Ectodermal cell (in vitro differentiated cells): ENCODE data around the gene CCDC12.

Experiments used
- H3K27ac ChIP-seq: 2 replicates; pipeline ENCODE4 v1.7.0; 2013; ENCODE audit warnings: mild to moderate bottlenecking, low read depth, low read length; ENCODE audit not compliant: insufficient read depth, poor library complexity, severe bottlenecking
- H3K27me3 ChIP-seq: 2 replicates; pipeline ENCODE4 v1.7.0; 2013; ENCODE audit warnings: mild to moderate bottlenecking, low read length; ENCODE audit not compliant: insufficient read depth, control insufficient read depth, poor library complexity, severe bottlenecking
- H3K36me3 ChIP-seq: one replicate; pipeline ENCODE4 v1.7.0; 2013; ENCODE audit warnings: low read length; ENCODE audit not compliant: control insufficient read depth, insufficient read depth
- H3K4me1 ChIP-seq: one replicate; pipeline ENCODE4 v1.7.0; 2013; ENCODE audit warnings: low read length; ENCODE audit not compliant: control insufficient read depth, insufficient read depth
- H3K4me3 ChIP-seq: 2 replicates; pipeline ENCODE4 v1.7.0; 2013; ENCODE audit warnings: low read depth, low read length, control low read depth; ENCODE audit not compliant: insufficient read depth
- H3K9me3 ChIP-seq: 2 replicates; pipeline ENCODE4 v1.7.0; 2013; ENCODE audit warnings: mild to moderate bottlenecking, low read length, moderate library complexity; ENCODE audit not compliant: control insufficient read depth
- WGBS, 2 experiments: methylation state at CpG; one replicate each; pipeline ENCODE4 v1.1.7; 2013; ENCODE audit warnings: missing lambda C conversion rate in 2 of 2; 5-methylcytosine and 5-hydroxymethylcytosine counted together

CCDC12 gene

GRCh38 chr3:47001731-47002170 lies 25.2 kb upstream of the CCDC12 start:
- Histone ChIP-seq H3K4me3 (no peak overlapping the region), H3K4me1 (no peaks in the 10 kb centered on the region), H3K9me3 (no peaks in the 10 kb centered on the region), H3K27me3 (no peaks in the 10 kb centered on the region), H3K27ac (no peak overlapping the region), H3K36me3 (no peaks in the 10 kb centered on the region)
- WGBS, 2 experiments = 95 to 97% methylated on average over 16 of the region's 16 CpGs

DNA sequence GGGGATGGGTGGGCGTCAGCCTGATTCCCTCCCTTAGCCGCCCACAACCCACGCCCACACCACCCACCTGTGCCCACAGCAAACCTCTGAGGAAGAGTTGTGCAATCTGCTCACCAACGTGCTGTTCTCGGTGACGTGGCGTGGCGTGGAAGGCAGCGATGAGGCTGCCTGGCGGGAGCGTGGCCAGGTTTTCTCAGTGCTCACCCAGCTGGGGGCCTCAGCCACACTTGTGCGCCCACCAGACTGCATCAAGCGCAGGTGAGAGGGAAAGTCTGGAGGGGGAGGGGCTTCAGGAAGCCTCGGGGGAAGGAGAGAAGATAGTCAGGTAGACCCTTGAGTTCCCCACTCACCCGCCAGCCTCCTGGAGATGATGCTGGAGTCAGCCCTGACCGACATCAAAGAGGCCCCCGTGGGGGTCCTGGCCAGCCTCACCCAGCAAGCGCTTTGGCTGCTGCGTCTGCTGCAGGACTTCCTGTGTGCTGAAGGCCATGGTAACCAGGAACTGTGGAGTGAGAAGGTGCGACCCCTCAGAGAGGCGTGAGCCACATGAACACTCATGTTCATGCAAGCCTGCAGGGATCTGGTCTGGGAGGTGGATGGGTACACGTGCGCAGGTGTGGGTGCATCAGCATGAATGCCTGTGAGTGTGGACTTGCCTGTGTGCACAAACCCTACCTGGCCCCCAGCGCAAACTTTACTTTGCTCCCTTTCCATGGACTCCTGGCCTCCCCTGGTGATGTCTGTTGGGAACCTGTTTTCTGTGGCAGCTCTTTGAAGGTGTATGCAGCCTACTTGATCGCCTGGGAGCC lies 24.6 kb upstream of the CCDC12 start:
- Histone ChIP-seq H3K27me3 (no peaks in the 10 kb centered on the region), H3K9me3 (no peaks in the 10 kb centered on the region), H3K4me3 (no peak overlapping the region), H3K27ac (no peak overlapping the region), H3K36me3 (no peaks in the 10 kb centered on the region), H3K4me1 (no peaks in the 10 kb centered on the region)
- 94 to 95% methylated on average over 25 of the region's 25 CpGs for WGBS, 2 experiments

DNA sequence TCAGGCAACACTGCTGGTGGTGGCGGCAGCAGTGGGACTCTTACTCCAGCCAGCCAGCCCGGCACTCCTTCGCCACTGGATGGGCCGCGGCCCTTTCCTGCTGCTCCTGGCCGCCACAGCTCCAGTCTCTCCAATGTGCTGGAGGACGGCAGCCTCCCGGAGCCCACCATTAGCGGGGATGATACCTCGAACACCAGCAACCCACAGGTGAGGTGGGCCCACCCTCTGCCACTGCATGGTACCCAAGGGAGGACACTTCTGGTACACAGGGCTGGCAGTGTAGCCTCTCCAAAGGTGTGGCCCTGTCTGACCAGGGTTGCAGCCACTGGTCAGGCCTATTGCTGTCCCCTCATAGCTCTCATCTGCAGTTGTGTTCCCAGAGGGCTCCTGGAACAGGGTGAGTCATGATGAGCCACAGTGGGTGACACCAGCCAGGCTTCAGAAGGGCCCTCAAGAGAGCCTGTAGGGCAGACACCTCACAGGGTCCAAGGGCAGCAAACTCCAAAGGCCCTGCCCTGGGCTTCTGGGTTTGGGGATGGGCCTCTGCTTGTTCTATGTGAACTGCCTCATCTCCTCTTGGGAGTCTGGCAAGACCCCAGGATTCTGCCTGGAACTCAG lies 23.8 kb upstream of the CCDC12 start:
- Histone ChIP-seq H3K4me1 (no peaks in the 10 kb centered on the region), H3K27ac (no peak overlapping the region), H3K27me3 (no peaks in the 10 kb centered on the region), H3K4me3 (no peak overlapping the region), H3K36me3 (no peaks in the 10 kb centered on the region), H3K9me3 (no peaks in the 10 kb centered on the region)
- 94 to 95% methylated on average over 10 of the region's 10 CpGs for WGBS, 2 experiments

- H3K36me3 ChIP-seq = no peaks in the 10 kb centered on the region
- no peak overlapping the region for H3K4me3 ChIP-seq
- H3K9me3 ChIP-seq = no peaks in the 10 kb centered on the region
- no peak overlapping the region for H3K27ac ChIP-seq
- no peaks in the 10 kb centered on the region for H3K27me3 ChIP-seq
- WGBS, 2 experiments = 95 to 96% methylated on average over 14 of the region's 14 CpGs
- H3K4me1 ChIP-seq = no peaks in the 10 kb centered on the region
Measured at GRCh38 chr3:46999516-47000197, 23.1 kb upstream of the CCDC12 start.

DNA sequence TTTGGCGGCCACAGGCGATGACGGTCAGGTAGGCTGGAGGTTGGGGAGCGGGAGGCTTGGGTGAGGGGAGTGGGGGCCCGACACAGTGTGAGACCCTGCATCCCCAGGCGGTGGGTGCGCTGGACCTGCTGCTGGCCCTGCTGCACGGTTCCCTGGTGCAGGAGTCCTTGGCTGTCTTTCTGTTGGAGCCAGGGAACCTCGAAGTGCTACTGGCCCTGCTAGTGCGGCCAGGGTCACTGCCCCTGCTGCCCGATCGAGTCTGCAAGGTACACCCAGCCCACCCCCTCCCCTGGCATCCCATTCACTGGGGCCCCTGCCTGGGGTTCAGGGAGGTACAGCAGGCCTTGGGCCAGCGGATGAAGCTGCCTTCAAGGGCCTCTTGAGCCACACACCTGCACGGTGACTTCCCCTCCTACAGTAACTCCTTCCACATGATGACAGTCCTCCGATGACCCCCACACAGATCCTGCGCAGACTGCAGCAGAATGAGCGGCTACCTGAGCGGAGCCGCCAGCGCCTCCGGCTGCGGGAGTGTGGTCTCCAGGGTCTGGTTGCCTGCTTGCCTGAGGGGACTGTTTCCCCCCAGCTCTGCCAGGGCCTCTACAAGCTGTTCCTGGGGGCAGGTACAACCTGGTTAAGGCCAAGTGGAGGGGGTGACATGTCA lies 22.4 kb upstream of the CCDC12 start:
- no peak overlapping the region for H3K27ac ChIP-seq
- H3K27me3 ChIP-seq = no peaks in the 10 kb centered on the region
- H3K4me3 ChIP-seq = no peak overlapping the region
- H3K9me3 ChIP-seq = no peaks in the 10 kb centered on the region
- no peaks in the 10 kb centered on the region for H3K36me3 ChIP-seq
- 85 to 88% methylated on average over 22 of the region's 22 CpGs for WGBS, 2 experiments
- H3K4me1 ChIP-seq = no peaks in the 10 kb centered on the region

DNA sequence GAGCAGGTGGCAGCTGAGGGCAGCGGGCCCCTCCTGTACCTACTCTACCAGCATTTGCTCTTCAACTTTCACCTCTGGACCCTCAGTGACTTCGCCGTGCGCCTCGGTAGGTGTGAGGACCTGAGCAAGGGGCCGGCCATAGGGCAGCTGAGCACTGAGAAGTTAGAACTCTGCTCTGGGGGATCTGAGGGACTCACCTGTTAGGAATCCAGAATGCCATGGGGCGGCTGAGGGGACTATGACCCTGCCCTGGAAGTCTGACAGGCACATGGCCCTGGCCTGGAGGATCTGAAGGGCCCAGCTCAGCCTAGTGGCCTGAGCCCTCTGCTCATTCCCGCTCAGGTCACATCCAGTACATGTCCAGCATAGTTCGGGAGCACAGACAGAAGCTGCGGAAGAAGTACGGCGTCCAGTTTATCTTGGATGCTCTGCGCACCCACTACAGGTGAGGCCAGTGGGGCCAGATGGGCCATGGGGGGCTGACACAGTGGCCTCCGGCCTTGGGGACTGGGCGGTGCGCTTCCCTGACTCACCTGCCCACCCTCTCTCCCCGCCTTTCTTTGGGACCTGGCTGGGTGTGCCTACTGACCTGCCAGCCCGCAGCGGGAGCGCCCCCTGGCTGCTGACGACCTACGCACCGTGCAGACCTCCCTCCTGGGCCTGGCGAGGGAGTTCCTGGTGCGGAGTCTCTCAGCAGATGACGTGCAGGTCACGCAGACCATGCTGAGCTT lies 21.7 kb upstream of the CCDC12 start:
- Histone ChIP-seq H3K27ac (no peak overlapping the region), H3K27me3 (no peaks in the 10 kb centered on the region), H3K4me1 (no peaks in the 10 kb centered on the region), H3K9me3 (no peaks in the 10 kb centered on the region), H3K4me3 (no peak overlapping the region), H3K36me3 (no peaks in the 10 kb centered on the region)
- WGBS, 2 experiments = 61 to 62% methylated on average over 27 of the region's 27 CpGs

- Histone ChIP-seq H3K36me3 (no peaks in the 10 kb centered on the region), H3K4me3 (no peak overlapping the region), H3K4me1 (no peaks in the 10 kb centered on the region), H3K9me3 (no peaks in the 10 kb centered on the region), H3K27me3 (no peaks in the 10 kb centered on the region), H3K27ac (no peak overlapping the region)
- WGBS, 2 experiments = 92% methylated on average over 13 of the region's 13 CpGs
Measured at GRCh38 chr3:46997453-46998091, 21.0 kb upstream of the CCDC12 start.

DNA sequence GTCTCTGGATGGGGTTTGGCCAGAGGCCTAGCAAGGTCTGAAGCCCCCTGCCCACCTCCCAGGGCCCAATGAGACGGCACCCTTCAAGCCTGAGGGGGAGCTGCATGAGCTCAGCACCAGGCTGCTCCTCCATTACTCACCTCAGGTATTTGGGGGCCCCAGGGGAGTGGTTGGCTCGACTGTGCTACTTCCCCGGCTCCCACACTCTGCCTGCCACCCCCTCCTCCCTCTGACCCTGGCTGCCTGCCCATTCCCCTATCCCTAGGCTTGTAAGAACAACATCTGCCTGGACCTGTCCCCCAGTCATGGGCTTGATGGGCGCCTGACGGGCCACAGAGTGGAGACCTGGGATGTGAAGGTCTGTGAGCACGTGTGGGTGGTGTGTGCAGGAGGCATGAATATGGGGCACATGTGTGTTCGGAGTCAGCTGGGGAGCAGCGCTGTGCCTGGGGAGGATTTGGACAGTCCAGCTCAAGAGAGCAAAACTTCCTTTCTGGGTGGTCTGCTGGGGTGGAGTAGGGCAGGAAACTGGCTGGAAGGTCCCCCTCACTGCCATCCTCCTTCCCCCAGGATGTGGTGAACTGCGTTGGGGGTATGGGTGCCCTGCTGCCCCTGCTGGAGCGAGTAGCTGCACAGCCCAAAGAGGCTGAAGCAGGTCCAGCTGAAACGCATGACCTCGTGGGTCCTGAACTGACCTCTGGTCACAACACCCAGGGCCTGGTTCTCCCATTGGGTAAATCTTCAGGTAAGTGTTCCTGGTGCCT lies 20.3 kb upstream of the CCDC12 start:
- Histone ChIP-seq H3K4me3 (no peak overlapping the region), H3K4me1 (no peaks in the 10 kb centered on the region), H3K27ac (no peak overlapping the region), H3K36me3 (no peaks in the 10 kb centered on the region), H3K9me3 (no peaks in the 10 kb centered on the region), H3K27me3 (no peaks in the 10 kb centered on the region)
- 92 to 93% methylated on average over 12 of the region's 12 CpGs for WGBS, 2 experiments
